T-helper 2 cell (primary cell): ENCODE data around the gene PDE2A.
A peak's percentile ranks its signal among the peaks of the same experiment; 100 is the strongest.

ENCODE experiments used
- DNase-seq, 5 experiments: peaks; one replicate each; pipeline versions ENCODE4 v3.0.0 to v3.0.0-alpha.2; 2012 to 2022

Gene PDE2A

DNA sequence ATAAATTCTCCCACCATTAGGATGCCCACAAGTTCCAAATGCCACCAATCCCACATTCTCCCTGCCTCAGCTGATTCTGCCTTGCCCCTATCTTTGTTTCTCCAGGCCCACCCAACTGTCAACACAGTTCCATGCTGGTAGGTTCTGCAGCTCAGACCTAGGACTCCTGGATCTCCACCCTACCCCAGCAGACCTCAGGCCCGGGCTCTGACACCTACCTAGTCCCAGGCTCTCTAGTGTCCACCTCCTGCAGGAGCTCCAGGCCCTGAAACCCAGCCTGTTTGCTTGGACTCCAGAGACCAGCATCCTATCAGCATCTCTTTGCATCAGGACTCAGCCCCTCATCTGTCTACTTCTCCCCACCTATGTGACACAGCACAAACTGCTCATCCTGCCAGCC is 86.5 kb downstream of the PDE2A start:
- DNase-seq = no peak

GRCh38 chr11:72586321-72587090 is 87.7 kb downstream of the PDE2A start:
- no peak for DNase-seq

DNA sequence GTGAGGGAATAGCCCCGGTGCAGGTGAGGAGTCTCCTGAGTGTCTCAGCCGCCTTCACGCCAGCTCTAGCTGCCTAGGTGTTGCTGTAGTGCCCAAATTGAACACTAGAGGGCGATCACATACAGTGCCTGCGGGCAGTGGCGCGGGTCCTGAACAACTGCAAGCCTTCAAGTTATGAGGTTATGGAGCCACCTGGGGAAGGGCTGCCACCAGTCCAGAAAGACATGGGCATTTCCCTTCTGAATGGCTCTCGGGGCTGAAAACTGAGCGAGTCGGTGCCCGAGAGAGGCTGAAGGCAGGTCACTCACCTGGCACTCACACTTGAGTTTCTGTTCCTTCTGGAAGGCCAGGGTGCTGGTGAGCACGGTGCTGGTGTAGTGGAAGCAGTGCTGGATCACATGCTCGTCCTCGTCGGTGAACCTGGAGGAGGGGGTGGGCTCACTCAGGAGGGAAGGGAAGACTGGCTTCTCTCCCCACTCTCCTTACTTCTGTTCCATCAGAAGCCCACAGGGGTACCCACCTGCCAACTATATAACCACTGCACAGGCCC is 88.4 kb downstream of the PDE2A start:
- peak in 4 of 5 experiments; percentile 28 to 74 (median 42) for DNase-seq

DNA sequence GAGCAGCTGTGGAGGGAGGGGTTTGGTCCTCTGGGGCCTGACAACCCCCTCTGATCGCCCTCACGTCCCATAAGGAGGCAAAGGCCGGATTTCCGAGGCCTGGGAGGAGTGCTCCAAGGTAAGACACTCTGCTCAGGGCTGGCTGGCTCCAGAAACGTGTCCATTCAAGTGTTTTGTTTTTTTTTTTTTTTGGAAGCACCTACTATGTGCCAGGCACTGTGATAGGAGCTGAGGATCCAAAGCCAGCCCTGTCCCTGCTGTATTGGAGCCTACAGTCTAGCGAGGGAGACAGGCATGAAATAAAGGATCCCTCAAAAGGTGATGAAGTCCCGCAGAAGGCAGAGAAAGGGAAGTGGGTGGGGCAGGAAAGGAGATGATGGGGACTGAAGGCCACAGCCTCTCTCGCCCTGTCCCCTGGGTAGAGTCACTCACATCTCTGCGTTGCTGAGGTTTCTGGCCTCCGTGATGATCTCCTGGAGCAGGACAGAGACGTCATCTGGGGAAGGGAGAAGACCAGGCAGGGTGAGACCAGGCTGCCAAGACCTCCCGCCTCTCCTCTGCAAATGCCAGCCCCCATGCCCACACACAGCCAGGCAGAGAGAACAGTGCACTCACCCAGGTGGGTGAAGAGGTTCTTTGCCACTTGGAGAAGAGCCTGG is 89.2 kb downstream of the PDE2A start:
- no peak for DNase-seq

DNA sequence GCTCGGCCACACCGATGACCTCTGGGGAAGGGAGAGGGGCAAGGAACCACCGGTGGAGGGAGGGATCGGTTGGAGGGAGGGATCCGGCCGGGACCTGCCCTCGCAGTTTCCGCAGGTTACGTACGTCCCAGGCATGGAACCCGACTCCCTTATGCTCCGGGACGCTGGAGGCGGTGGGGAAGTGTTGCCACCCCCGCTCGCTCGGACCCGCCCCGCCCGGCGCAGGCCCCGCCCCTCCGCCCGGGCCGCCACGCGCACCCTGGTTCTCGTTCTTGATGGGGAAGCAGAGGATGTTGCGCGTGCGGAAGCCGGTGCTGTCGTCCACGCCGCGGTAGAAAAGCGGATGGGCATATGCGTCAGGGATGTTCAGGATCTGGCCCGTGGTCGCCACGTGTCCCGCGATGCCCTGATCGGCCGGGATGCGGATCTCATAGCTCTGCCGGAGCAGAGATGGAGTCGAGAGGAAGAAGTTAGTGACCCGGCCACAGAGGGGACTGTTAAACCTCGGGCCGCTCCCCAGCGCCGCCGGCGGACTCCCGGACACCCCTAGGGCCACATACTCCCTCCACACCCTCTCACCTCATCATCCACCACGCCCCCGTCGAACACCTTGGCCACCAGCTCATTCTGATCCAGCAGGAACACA is 89.8 kb downstream of the PDE2A start:
- peak in 4 of 5 experiments; percentile 21 to 65 (median 44) for DNase-seq

GRCh38 chr11:72583616-72584292 is 90.5 kb downstream of the PDE2A start:
- DNase-seq = no peak

- no peak for DNase-seq
These were observed 91.1 kb downstream of the PDE2A start for GRCh38 chr11:72583177-72583553.

- DNase-seq = no peak
These were observed 91.7 kb downstream of the PDE2A start for GRCh38 chr11:72582206-72583176.

GRCh38 chr11:72581067-72581466 is 93.2 kb downstream of the PDE2A start:
- DNase-seq = no peak

DNA sequence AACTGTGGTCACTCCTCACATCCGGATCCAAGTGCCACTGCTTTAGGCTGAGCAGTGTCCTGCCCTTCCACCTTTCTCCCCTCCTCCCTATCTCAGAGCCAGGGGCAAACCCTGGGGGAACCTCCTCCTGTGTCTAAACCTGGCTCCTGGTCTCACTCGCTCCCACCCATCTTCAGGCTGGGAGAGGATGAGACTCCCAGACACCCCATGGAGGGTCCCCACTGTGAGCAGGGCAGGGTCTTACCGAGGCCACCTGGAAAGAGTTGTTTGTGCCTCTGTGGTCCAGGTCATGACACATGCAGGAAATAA is 93.6 kb downstream of the PDE2A start:
- no peak for DNase-seq

DNA sequence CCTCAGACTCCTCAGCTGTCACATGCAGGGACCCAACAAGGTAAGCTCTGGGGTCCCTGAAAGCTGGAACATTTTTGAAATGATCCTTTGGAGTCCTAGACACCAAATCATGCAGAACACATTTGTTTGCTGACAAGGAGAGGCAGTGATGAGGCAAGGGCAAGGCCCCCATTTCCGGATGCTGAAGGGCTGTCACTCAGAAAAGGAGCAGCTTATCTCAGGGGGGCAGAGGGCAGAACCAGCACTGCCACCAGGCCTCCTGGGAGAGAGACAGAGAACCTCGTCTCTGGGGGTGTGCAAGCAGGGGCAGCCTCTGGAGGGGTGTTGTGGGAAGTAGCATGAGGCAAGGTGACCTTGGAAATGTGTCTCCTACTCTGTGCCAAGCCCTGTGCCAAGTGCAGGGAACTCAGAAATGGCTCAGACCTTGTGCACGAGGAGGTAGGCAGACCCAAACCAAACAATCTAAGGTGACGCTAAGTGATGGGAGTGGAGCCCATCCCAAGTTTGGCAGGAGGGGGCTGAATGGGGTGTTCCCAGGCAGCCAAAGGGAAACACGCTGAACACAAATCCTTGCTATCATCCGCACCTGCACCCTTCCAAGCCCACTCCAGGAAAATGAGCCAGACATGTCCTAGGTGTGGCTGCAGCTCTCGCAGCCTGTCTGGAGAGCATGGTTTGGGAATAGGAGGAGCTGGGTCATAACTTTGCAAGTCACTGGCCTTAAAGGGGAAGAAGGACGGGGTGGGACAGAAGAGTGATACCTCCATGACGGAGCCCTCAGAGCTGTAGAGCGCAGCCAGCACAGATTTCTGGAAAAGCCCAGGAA is 94.2 kb downstream of the PDE2A start:
- DNase-seq = no peak

GRCh38 chr11:72578991-72579815 is 95.0 kb downstream of the PDE2A start:
- no peak for DNase-seq

DNA sequence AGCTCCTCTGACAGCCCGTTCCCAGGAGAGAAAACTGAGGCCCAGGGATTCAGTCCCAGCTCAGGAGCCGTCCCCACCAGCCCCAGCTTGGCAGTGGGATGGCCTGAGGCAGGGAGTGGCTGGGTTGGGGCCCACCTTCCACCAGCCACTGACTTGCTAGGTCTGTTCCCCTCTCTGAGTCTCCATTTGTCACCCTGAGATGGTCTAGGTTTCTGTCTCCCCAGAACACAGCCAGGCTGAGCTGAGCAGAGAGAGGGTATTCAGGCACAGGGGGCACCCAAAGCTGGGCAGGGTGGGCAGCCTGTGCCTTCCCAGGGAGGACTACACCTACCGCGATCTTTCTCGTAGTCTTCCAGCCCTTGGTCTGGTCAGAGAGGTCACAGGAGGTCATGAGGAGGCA is 95.7 kb downstream of the PDE2A start:
- no peak for DNase-seq

- DNase-seq = no peak
These were observed 96.2 kb downstream of the PDE2A start for GRCh38 chr11:72578051-72578450.

DNA sequence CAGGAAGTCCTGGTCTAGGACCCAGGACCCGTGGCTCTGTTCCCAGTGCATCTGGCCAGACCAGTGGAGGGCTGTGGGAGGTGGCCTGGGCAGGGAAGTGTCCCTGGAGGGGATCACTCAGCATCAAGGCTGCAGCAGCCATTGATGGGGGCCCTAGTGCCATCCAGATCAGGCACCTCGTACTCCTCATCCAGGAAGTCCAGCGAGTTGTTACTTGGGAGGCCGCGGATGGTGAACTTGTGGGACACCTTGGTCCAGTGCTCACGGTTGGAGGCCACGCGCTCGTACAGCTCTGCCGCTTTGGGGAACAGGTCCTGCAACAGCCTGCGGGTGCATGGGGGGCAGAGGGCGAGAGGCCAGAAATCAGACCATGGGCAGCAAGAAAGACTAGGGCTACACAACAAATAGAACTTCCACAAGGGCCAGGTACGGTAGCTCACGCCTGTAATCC is 96.9 kb downstream of the PDE2A start:
- no peak for DNase-seq

DNA sequence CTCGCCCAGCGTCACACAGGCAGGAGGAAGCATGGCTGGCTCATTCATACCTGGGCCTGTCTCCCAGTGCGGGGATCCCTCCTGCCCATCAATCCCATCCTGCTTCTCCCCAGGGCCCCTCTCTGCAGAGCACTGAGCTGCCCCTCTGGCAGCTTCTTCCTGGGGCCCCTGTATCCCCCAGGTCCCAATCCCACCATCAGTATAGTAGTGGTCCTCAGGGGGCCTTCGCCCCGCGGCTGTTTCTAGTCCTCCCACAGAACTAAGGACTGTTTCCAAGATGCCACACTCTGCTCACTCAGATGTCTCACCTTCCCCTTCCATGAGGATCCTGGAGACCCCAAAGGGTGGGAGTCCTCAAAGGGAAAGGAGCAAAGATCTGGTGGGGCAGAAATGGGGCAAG is 97.6 kb downstream of the PDE2A start:
- no peak for DNase-seq

GRCh38 chr11:72576243-72576595 is 98.0 kb downstream of the PDE2A start:
- DNase-seq = no peak

DNA sequence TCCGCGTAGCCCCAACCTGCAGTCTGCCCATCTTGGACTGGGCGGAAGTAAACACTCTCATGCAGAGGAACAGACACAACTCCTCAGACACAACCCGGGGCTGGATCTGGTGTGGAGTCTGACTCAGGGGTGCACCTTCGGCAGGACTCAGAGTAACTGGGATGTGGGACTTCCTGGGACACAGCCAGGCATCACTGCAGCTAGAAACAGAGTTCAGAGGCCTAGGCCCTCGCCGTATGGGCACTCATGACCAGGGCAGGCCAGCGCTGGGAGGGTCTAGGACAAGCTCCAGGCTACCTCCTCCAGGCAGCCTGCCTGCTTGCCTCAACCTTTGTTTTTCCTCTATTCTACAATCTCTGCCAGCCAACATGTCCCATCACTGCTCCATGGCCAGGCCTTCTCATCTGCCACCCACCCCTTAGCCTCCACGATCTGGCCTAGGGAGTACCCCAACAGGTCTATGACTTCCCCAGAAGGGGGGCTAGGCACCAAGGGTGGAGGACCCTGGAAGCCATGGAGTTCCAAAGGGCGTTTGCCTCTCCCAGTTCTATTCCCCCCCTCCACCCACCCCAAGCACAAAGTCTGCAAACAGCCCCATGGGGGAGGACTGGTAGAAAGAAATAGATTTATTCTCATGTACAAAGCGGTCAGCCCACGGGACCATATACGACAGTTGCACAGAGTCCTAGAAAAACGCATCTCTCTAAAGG is 98.5 kb downstream of the PDE2A start:
- no peak for DNase-seq
